HG02981 (cell line): ENCODE data around the gene DNAJA2.

Source experiments
- ATAC-seq: cut with Tn5 transposase; IDR thresholded peaks from one replicate; pipeline ENCODE4 v1.9.1; 2021; ENCODE audit warnings: mild to moderate bottlenecking, moderate library complexity; ENCODE audit not compliant: unreplicated experiment

Gene DNAJA2

GRCh38 chr16:46906360-46907060, 67.0 kb downstream of the DNAJA2 start:
- ATAC-seq: no peak
